ENCODE data around the gene RPA1. TPM values are rescaled to one million over a fixed set of nuclear protein-coding genes. Genes with fewer than 3 reads are reported as not detected.

Gene RPA1
- polyA plus RNA-seq, 1 donor from 2014 or later: 8.4 TPM

DNA sequence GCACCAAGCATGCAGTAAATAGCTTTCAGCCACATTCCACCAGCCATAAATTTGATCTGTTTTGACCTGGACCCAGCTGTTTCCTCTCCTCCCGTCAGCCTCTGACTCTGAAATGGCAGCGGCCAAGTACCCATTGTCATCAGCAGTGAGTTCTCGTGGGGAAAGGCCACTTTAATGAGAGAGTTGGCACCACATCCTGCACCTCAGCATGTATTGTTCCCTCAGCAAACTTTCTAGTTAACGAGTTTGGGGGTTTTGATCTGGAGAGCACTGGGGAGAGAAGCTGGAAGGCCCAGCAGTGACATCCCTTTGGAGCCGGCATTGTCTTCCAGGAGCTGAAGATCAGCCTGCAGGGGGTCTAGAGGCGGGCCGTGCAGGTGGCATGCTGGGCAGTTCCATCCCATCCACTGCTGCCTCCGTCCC lies 84.9 kb downstream of the RPA1 start:
- TF ChIP-seq, protein P1, sequence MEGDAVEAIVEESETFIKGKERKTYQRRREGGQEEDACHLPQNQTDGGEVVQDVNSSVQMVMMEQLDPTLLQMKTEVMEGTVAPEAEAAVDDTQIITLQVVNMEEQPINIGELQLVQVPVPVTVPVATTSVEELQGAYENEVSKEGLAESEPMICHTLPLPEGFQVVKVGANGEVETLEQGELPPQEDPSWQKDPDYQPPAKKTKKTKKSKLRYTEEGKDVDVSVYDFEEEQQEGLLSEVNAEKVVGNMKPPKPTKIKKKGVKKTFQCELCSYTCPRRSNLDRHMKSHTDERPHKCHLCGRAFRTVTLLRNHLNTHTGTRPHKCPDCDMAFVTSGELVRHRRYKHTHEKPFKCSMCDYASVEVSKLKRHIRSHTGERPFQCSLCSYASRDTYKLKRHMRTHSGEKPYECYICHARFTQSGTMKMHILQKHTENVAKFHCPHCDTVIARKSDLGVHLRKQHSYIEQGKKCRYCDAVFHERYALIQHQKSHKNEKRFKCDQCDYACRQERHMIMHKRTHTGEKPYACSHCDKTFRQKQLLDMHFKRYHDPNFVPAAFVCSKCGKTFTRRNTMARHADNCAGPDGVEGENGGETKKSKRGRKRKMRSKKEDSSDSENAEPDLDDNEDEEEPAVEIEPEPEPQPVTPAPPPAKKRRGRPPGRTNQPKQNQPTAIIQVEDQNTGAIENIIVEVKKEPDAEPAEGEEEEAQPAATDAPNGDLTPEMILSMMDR (IDR thresholded peaks at IDR 0.05; ENCODE audit: poor library complexity, severe bottlenecking): no peak
- no peak for TF ChIP-seq MXI1 (conservative IDR thresholded peaks at IDR 0.05; ENCODE audit: poor library complexity, severe bottlenecking)
- TF ChIP-seq RAD21 (conservative IDR thresholded peaks at IDR 0.05): no peak
- TF ChIP-seq, protein P2, sequence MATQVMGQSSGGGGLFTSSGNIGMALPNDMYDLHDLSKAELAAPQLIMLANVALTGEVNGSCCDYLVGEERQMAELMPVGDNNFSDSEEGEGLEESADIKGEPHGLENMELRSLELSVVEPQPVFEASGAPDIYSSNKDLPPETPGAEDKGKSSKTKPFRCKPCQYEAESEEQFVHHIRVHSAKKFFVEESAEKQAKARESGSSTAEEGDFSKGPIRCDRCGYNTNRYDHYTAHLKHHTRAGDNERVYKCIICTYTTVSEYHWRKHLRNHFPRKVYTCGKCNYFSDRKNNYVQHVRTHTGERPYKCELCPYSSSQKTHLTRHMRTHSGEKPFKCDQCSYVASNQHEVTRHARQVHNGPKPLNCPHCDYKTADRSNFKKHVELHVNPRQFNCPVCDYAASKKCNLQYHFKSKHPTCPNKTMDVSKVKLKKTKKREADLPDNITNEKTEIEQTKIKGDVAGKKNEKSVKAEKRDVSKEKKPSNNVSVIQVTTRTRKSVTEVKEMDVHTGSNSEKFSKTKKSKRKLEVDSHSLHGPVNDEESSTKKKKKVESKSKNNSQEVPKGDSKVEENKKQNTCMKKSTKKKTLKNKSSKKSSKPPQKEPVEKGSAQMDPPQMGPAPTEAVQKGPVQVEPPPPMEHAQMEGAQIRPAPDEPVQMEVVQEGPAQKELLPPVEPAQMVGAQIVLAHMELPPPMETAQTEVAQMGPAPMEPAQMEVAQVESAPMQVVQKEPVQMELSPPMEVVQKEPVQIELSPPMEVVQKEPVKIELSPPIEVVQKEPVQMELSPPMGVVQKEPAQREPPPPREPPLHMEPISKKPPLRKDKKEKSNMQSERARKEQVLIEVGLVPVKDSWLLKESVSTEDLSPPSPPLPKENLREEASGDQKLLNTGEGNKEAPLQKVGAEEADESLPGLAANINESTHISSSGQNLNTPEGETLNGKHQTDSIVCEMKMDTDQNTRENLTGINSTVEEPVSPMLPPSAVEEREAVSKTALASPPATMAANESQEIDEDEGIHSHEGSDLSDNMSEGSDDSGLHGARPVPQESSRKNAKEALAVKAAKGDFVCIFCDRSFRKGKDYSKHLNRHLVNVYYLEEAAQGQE (IDR thresholded peaks at IDR 0.05; ENCODE audit: borderline replicate concordance): no peak
- no peak for TF ChIP-seq TAF1 (IDR thresholded peaks at IDR 0.05; ENCODE audit: low read depth)
- TF ChIP-seq SMC3 (conservative IDR thresholded peaks at IDR 0.05; ENCODE audit: poor library complexity): no peak
- no peak for TF ChIP-seq EP300 (conservative IDR thresholded peaks at IDR 0.05; ENCODE audit: poor library complexity, severe bottlenecking)
- no peak for TF ChIP-seq POLR2AphosphoS5 (IDR thresholded peaks at IDR 0.05)
- TF ChIP-seq EZH2 (IDR thresholded peaks at IDR 0.05; ENCODE audit: borderline replicate concordance, insufficient read depth, low read length, poor library complexity, severe bottlenecking): no peak
- Histone ChIP-seq H2AFZ (ENCODE audit: low read depth, low read length) (no peak overlapping the region), H3K9me3 (ENCODE audit: low read length) (no peaks in the 10 kb centered on the region), H3F3A (ENCODE audit: insufficient read depth, low read length, poor library complexity, severe bottlenecking) (no peaks in the 10 kb centered on the region), H3K27ac (ENCODE audit: low read length) (no peak overlapping the region), H3K79me2 (replicated peaks; ENCODE audit: insufficient read depth, low read length) (no peaks in the 10 kb centered on the region), H3K9me2 (ENCODE audit: insufficient read depth, low read length) (no peaks in the 10 kb centered on the region), H3K9ac (ENCODE audit: low read length) (no peak overlapping the region), H3K4me3 (ENCODE audit: low read length) (no peak overlapping the region), H3K27me3 (ENCODE audit: insufficient read depth, low read depth, low read length) (no peaks in the 10 kb centered on the region), H3K4me2 (ENCODE audit: low read length) (no peak overlapping the region), H4K20me1 (ENCODE audit: insufficient read depth) (no peaks in the 10 kb centered on the region), H3K36me3 (ENCODE audit: insufficient read depth, low read length) (no peaks in the 10 kb centered on the region)

DNA sequence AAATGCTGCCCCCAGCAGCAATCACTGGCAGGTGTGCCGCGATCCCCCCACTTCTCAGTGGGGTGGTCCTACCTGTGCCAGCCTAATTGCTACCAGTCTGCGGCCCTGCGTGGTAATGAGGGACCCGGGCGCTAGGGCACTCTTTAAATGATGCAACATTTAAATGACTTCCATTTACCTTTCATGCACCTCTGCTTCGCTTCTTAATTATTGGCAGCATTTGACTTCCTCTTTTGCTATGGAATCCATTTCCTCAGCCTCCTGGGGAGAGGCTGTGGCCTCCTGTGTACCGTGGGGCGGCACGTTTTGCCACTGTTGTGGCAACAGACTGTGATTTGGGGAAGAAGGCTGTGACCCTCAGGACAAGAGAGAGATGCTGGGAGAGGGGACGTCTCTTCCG lies 86.1 kb downstream of the RPA1 start:
- no peaks in the 10 kb centered on the region for H3F3A ChIP-seq (ENCODE audit: insufficient read depth, low read length, poor library complexity, severe bottlenecking)
- H4K20me1 ChIP-seq (ENCODE audit: insufficient read depth): no peaks in the 10 kb centered on the region
- no peak overlapping the region for H2AFZ ChIP-seq (ENCODE audit: low read depth, low read length)
- H3K9me2 ChIP-seq (ENCODE audit: insufficient read depth, low read length): no peaks in the 10 kb centered on the region
- no peaks in the 10 kb centered on the region for H3K9me3 ChIP-seq (ENCODE audit: low read length)
- no peaks in the 10 kb centered on the region for H3K27me3 ChIP-seq (ENCODE audit: insufficient read depth, low read depth, low read length)
- TF ChIP-seq POLR2AphosphoS5 (IDR thresholded peaks at IDR 0.05) (no peak), EZH2 (IDR thresholded peaks at IDR 0.05; ENCODE audit: borderline replicate concordance, insufficient read depth, low read length, poor library complexity, severe bottlenecking) (no peak), SMC3 (conservative IDR thresholded peaks at IDR 0.05; ENCODE audit: poor library complexity) (no peak), RAD21 (conservative IDR thresholded peaks at IDR 0.05) (no peak), EP300 (conservative IDR thresholded peaks at IDR 0.05; ENCODE audit: poor library complexity, severe bottlenecking) (no peak), TAF1 (IDR thresholded peaks at IDR 0.05; ENCODE audit: low read depth) (no peak), MXI1 (conservative IDR thresholded peaks at IDR 0.05; ENCODE audit: poor library complexity, severe bottlenecking) (no peak)
- TF ChIP-seq, protein P2 (IDR thresholded peaks at IDR 0.05; ENCODE audit: borderline replicate concordance): no peak
- TF ChIP-seq, protein P1 (IDR thresholded peaks at IDR 0.05; ENCODE audit: poor library complexity, severe bottlenecking): no peak
- H3K4me2 ChIP-seq (ENCODE audit: low read length): no peak overlapping the region
- no peak overlapping the region for H3K4me3 ChIP-seq (ENCODE audit: low read length)
- no peak overlapping the region for H3K27ac ChIP-seq (ENCODE audit: low read length)
- no peak overlapping the region for H3K9ac ChIP-seq (ENCODE audit: low read length)
- H3K36me3 ChIP-seq (ENCODE audit: insufficient read depth, low read length): no peaks in the 10 kb centered on the region
- H3K79me2 ChIP-seq (replicated peaks; ENCODE audit: insufficient read depth, low read length): no peaks in the 10 kb centered on the region

Measured in neural cell (in vitro differentiated cells).